SU-DHL-6 (cell line): Measurements from ENCODE around the gene PRCC.

Experiments
- H2AFZ ChIP-seq: fragments of 200-600 bp; sonication (generic); 2 replicates; pipeline ENCODE4 v1.6.1; 2014; ENCODE audit warnings: low read depth, mild to moderate bottlenecking, moderate library complexity, mixed read lengths, antibody characterized with exemption, low read length; ENCODE audit not compliant: severe bottlenecking
- H3F3A ChIP-seq: fragments of 200-600 bp; shearing (Covaris generic); 2 replicates; pipeline ENCODE4 v1.6.0; 2016; ENCODE audit warnings: antibody characterized with exemption, mild to moderate bottlenecking; ENCODE audit not compliant: insufficient read depth
- H3K27ac ChIP-seq: fragments of 200-600 bp; sonication (generic); 2 replicates; pipeline ENCODE4 v1.5.1; 2016; ENCODE audit warnings: low read depth, mild to moderate bottlenecking, low read length, moderate library complexity, mixed read lengths
- H3K27me3 ChIP-seq: fragments of 200-600 bp; sonication (generic), shearing (Covaris generic); 2 replicates; pipeline ENCODE4 v1.6.0; 2014; ENCODE audit warnings: mild to moderate bottlenecking, low read length
- H3K36me3 ChIP-seq: fragments of 200-600 bp; sonication (generic); 2 replicates; pipeline ENCODE4 v1.6.1; 2014; ENCODE audit warnings: mild to moderate bottlenecking, low read length, mixed read lengths
- H3K4me2 ChIP-seq: fragments of 300-600, 200-600 bp; shearing (Covaris generic), sonication (generic); 2 replicates; pipeline ENCODE4 v1.6.0; 2014; ENCODE audit warnings: low read length, low read depth, mild to moderate bottlenecking; ENCODE audit not compliant: poor library complexity, severe bottlenecking
- H3K4me3 ChIP-seq: fragments of 200-600 bp; sonication (generic); 2 replicates; pipeline ENCODE4 v1.5.1; 2014; ENCODE audit warnings: antibody characterized with exemption, low read length, mild to moderate bottlenecking, mixed read lengths; ENCODE audit not compliant: insufficient read depth, poor library complexity, severe bottlenecking
- H3K79me2 ChIP-seq: fragments of 200-600 bp; sonication (generic); 2 replicates; pipeline ENCODE4 v1.6.1; 2014; ENCODE audit warnings: mild to moderate bottlenecking, low read length, moderate library complexity; ENCODE audit not compliant: insufficient read depth
- H3K9ac ChIP-seq: fragments of 200-600 bp; sonication (generic); 2 replicates; pipeline ENCODE4 v1.7.0; 2014; ENCODE audit warnings: mild to moderate bottlenecking, low read length
- H3K9me2 ChIP-seq: fragments of 200-600 bp; sonication (generic); replicated peaks from 2 replicates; pipeline ENCODE4 v1.6.1; 2014; ENCODE audit warnings: low read length; ENCODE audit not compliant: insufficient read depth
- H3K9me3 ChIP-seq: fragments of 200-600 bp; sonication (generic); 2 replicates; pipeline ENCODE4 v1.6.1; 2014; ENCODE audit warnings: low read length, mixed read lengths; ENCODE audit not compliant: insufficient read depth
- H4K20me1 ChIP-seq: fragments of 200-600 bp; sonication (generic); 2 replicates; pipeline ENCODE4 v1.6.1; 2014; ENCODE audit warnings: low read depth, mild to moderate bottlenecking, antibody characterized with exemption, low read length, moderate library complexity, mixed read lengths
- CTCF ChIP-seq: fragments of 200-600 bp; sonication (generic); IDR thresholded peaks from one replicate; pipeline ENCODE4 v1.5.1; 2017; ENCODE audit warnings: antibody characterized with exemption, mild to moderate bottlenecking, low read length, moderate library complexity; ENCODE audit not compliant: insufficient read depth, poor library complexity, severe bottlenecking
- EZH2phosphoT487 ChIP-seq: fragments of 200-600 bp; sonication (generic), shearing (Covaris generic); conservative IDR thresholded peaks from 2 replicates; pipeline ENCODE4 v1.6.1; 2018; ENCODE audit warnings: mild to moderate bottlenecking, antibody characterized with exemption, low read length, moderate library complexity, mixed read lengths

Gene PRCC

DNA sequence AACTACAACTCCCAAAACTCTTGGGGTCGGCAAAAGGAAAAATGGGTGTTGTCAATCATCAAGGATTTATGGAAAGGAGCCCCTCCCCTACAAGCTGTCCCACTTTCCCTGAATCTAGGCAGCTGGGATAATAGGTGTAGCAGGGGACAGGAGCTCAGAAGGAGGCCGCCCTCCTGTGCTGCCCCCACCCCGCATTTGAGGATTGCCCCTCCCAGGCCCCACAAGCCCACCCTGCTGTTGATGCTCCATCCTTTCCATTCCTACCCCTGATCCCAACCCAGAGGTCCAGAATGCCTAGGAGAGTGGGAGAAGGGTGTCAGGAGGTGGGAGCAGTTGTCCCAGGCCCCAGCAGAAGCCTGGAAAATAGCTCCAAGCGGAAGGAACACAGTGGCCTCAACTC lies 24.5 kb upstream of the PRCC start:
- TF ChIP-seq EZH2phosphoT487 (no peak), CTCF (no peak)
- Histone ChIP-seq H3K9me3 (no peaks in the 10 kb centered on the region), H2AFZ (no peak overlapping the region), H4K20me1 (no peaks in the 10 kb centered on the region; the same call in 1 of the 2 replicates), H3K9ac (no peak overlapping the region), H3K27me3 (no peaks in the 10 kb centered on the region), H3F3A (peaks cover 29% of the 10 kb centered on the region), H3K9me2 (no peaks in the 10 kb centered on the region), H3K79me2 (peaks cover 41% of the 10 kb centered on the region), H3K4me3 (no peak overlapping the region), H3K4me2 (no peak overlapping the region), H3K36me3 (no peaks in the 10 kb centered on the region), H3K27ac (no peak overlapping the region)

GRCh38 chr1:156743367-156744302 lies 23.7 kb upstream of the PRCC start:
- Histone ChIP-seq H3F3A (peaks cover 32% of the 10 kb centered on the region), H3K79me2 (peaks cover 49% of the 10 kb centered on the region)

DNA sequence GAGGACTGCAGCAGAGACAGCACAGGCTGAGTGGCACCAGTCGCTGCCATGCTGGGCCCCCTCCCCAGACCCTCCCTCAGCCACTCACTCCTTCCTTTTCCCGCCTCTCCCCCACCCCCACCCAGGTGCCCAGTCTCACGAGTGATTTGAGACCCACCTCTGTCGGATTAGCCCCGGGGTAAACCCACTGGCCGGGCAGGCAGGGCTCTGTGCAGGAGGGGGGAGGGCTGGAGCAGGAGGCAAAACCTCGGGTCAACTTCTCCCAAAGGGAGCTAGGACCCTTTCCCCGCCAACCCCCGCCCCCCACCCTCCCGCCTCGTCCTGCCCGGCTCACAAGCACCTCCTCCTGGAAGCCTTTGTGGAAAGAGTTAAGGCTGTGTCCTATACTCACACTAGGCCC lies 23.0 kb upstream of the PRCC start:
- H4K20me1 ChIP-seq, result no peaks in the 10 kb centered on the region; the same call in 1 of the 2 replicates
- no peak overlapping the region for H3K4me3 ChIP-seq
- no peaks in the 10 kb centered on the region for H3K27me3 ChIP-seq
- H3K79me2 ChIP-seq, result peaks cover 54% of the 10 kb centered on the region
- H3K27ac ChIP-seq, result no peak overlapping the region
- H3K4me2 ChIP-seq, result no peak overlapping the region
- no peak overlapping the region for H2AFZ ChIP-seq
- TF ChIP-seq CTCF (no peak), EZH2phosphoT487 (no peak)
- H3K36me3 ChIP-seq, result no peaks in the 10 kb centered on the region
- H3K9ac ChIP-seq, result no peak overlapping the region
- H3F3A ChIP-seq, result peaks cover 34% of the 10 kb centered on the region
- no peaks in the 10 kb centered on the region for H3K9me2 ChIP-seq
- no peaks in the 10 kb centered on the region for H3K9me3 ChIP-seq

More at GRCh38 chr1:156743367-156744302, 23.7 kb upstream of the PRCC start:
- H3K27me3 ChIP-seq, result no peaks in the 10 kb centered on the region
- no peak for TF ChIP-seq EZH2phosphoT487
- TF ChIP-seq CTCF, result no peak
- no peaks in the 10 kb centered on the region for H3K36me3 ChIP-seq
- no peak overlapping the region for H3K4me3 ChIP-seq
- no peak overlapping the region for H3K9ac ChIP-seq
- no peaks in the 10 kb centered on the region for H3K9me2 ChIP-seq
- no peak overlapping the region for H2AFZ ChIP-seq
- no peaks in the 10 kb centered on the region for H3K9me3 ChIP-seq
- H3K4me2 ChIP-seq, result no peak overlapping the region
- H3K27ac ChIP-seq, result no peak overlapping the region
- H4K20me1 ChIP-seq, result no peaks in the 10 kb centered on the region; the same call in 1 of the 2 replicates
